ENCODE results near the gene TREM2. TPM values are rescaled to one million over a fixed set of nuclear protein-coding genes. Genes with fewer than 3 reads are reported as not detected.

The TREM2 gene
- total RNA-seq, 1 experiment from 2014 or later, result not detected

GRCh38 chr6:41163419-41163717 is 452 bp upstream of the TREM2 start:
- in situ Hi-C loops (cut with HindIII; ENCODE audit: low pct_unique_long_range_greater_than_20kb, low sequenced_read_pairs), result no loop called here
- DNase-seq (ENCODE audit: low read depth, low spot score), result no peak

DNA sequence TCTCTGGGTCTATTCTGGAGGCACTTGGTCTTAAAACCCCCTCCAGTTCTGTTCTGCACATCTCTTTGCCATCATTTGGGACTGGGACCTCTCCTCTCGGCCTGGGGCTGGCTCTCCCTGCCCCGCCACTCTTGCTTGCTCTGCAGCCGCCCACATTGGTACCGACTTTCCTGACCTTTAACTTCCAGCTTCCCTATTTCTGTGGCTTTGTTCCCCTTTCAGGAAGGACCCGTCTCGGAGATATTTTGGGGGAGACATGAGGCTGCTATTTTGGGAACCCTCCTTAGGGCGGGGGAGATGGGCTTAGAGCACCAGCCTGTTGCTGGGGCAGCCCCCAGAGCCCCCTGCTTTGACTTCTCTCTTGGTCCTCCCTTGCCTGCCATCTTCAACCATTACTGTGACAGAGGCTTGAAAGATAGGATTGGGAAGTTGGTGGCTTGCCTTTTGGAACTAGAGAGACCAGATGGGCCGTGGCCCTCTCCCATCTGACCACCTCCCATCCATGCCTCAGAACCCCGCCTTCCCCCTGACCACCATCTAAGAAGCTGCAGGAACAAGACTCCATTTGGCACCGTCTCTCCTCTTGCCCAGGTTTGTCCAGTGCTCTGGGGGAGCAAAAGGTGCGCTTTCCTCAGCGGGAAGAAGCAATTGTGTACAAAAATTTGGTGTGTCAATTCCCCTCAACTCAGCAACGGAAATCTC is 914 bp downstream of the TREM2 start:
- in situ Hi-C loops (cut with HindIII; ENCODE audit: low pct_unique_long_range_greater_than_20kb, low sequenced_read_pairs), result no loop called here
- no peak for DNase-seq (ENCODE audit: low read depth, low spot score)

GRCh38 chr6:41161380-41161779 is 1.5 kb downstream of the TREM2 start:
- DNase-seq (ENCODE audit: low read depth, low spot score), result no peak
- in situ Hi-C loops (cut with HindIII; ENCODE audit: low pct_unique_long_range_greater_than_20kb, low sequenced_read_pairs), result no loop called here

- in situ Hi-C loops (cut with HindIII; ENCODE audit: low pct_unique_long_range_greater_than_20kb, low sequenced_read_pairs), result no loop called here
- DNase-seq (ENCODE audit: low read depth, low spot score), result no peak
Measured at GRCh38 chr6:41160933-41161332, 2.0 kb downstream of the TREM2 start.

GRCh38 chr6:41159415-41160082 is 3.4 kb downstream of the TREM2 start:
- DNase-seq (ENCODE audit: low read depth, low spot score), result no peak
- in situ Hi-C loops (cut with HindIII; ENCODE audit: low pct_unique_long_range_greater_than_20kb, low sequenced_read_pairs), result no loop called here

GRCh38 chr6:41157323-41157722 is 5.6 kb downstream of the TREM2 start:
- DNase-seq (ENCODE audit: low read depth, low spot score), result no peak
- in situ Hi-C loops (cut with HindIII; ENCODE audit: low pct_unique_long_range_greater_than_20kb, low sequenced_read_pairs), result no loop called here

- in situ Hi-C loops (cut with HindIII; ENCODE audit: low pct_unique_long_range_greater_than_20kb, low sequenced_read_pairs), result no loop called here
Measured at GRCh38 chr6:41156771-41157170, 6.1 kb downstream of the TREM2 start.

GRCh38 chr6:41156001-41156400 is 6.9 kb downstream of the TREM2 start:
- no peak for DNase-seq (ENCODE audit: low read depth, low spot score)
- in situ Hi-C loops (cut with HindIII; ENCODE audit: low pct_unique_long_range_greater_than_20kb, low sequenced_read_pairs), result no loop called here

More at GRCh38 chr6:41156771-41157170, 6.1 kb downstream of the TREM2 start:
- no peak for DNase-seq (ENCODE audit: low read depth, low spot score)

GRCh38 chr6:41155132-41155805 is 7.6 kb downstream of the TREM2 start:
- no peak for DNase-seq (ENCODE audit: low read depth, low spot score)
- in situ Hi-C loops (cut with HindIII; ENCODE audit: low pct_unique_long_range_greater_than_20kb, low sequenced_read_pairs), result no loop called here

DNA sequence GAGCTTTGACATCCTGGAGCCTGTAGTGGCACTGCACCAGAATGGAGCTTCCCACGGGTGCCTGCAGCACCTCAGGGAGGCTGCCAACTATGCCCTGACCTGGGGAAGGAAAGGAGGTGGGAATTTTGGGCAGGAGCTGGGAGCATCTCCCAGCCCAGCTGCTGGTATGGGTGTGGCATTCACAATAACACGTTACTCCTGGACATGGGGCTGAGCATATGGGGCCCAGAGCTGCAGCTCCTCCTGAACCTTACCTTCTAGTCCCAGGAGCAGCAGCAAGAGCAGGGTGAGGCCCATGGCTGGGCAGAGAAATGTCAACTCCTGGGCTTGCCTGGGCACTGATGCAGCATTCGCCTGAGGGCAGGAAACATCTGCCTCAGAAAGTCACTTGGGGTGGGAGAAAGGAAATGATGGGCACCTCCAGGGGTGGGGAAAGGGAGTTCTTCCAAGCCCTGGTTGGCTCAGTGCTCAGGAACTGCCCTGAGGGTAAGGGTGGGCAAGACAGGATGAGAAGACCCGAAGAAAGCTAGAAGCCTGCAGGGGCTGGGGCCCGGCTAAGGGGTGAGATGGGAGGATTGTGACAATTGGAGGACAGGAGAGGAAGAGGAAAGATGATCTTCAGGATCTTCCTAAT is 8.8 kb downstream of the TREM2 start, which contains the start of gene TREML1:
TSS of gene TREML1 (minus strand) at position 356 of the 634 bp plus-strand sequence. CDS start at position 297, 59 bp downstream.
- DNase-seq (ENCODE audit: low read depth, low spot score), result no peak
- in situ Hi-C loops (cut with HindIII; ENCODE audit: low pct_unique_long_range_greater_than_20kb, low sequenced_read_pairs), result no loop called here

- in situ Hi-C loops (cut with HindIII; ENCODE audit: low pct_unique_long_range_greater_than_20kb, low sequenced_read_pairs), result no loop called here
- DNase-seq (ENCODE audit: low read depth, low spot score), result no peak
Measured at GRCh38 chr6:41153451-41153850, 9.5 kb downstream of the TREM2 start.

DNA sequence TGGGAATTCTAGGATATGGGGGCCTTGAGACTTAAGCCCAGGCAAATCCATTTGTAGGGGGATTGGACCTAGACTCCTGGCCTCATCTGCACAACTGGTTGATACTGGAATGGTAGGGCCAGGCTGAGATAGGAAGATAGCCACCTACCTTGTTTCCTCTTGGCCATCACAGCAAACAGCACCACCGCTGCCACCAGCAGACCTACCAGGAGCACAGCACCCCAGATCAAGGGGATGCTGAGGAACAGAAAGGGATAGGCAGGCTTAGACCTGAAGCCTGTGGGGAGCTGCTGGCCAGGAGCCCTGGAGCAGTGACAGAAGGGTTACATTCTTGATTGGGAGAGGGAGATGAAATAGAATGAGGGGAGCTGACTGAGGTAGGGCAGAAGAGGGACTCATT is 12.2 kb downstream of the TREM2 start:
- DNase-seq (ENCODE audit: low read depth, low spot score), result no peak
- in situ Hi-C loops (cut with HindIII; ENCODE audit: low pct_unique_long_range_greater_than_20kb, low sequenced_read_pairs), result no loop called here

DNA sequence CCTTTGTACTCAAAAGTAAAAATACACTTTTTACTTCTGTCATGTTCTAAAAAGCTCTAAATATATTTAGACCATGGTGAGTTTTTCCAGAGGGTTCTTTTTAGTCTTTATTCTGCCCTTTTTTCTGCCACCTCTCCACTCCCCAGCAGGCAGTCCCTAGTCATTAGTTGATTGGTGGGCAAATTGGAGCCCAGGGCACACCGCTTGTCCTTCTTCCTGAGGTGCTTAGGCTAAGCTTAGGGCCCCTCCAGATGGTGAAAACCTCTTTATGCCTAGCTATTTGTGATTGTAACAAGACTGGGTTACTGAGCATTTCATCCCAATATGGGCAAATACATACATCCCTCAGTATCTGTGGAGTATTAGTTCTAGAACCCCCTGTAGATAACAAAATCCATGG is 15.0 kb downstream of the TREM2 start:
- DNase-seq (ENCODE audit: low read depth, low spot score), result no peak
- in situ Hi-C loops (cut with HindIII; ENCODE audit: low pct_unique_long_range_greater_than_20kb, low sequenced_read_pairs), result no loop called here

GRCh38 chr6:41136911-41137310 is 26.0 kb downstream of the TREM2 start:
- in situ Hi-C loops (cut with HindIII; ENCODE audit: low pct_unique_long_range_greater_than_20kb, low sequenced_read_pairs), result no loop called here

DNA sequence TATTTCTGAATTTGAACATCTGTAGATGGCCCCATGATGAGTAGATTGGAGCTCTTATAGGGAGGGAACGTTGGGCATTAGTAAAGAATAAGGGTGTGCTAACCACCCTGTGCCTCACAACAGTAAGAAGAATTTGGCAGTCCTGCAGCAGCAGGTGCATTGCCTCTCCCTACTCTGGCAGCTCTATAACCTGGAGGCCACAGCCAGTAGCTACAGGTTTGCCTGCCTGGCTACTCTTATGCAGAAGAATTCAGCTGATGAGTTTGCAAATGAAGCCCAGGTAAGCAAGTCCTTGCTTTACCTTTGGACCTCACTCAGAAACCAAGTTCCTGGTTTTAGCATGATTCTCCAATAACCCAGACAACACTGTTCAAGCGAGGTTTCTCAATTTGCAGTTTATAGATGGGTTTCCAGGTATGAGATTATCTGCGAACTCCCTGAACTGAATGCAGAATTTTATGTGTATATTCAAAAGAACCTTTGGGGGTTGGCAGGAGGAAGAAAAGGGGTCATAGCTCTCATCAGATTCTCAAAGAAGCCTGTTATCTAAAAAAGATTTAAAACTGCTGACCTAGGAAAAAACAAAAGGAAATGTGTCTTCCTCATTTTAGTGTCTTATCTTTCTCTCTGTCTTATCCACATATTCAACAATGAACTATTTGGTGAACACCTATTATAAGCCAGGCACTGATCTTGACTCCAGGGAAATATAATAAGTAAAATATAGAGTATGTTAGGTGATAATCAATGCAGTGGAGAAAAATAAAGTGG is 27.7 kb downstream of the TREM2 start:
- no peak for DNase-seq (ENCODE audit: low read depth, low spot score)
- in situ Hi-C loops (cut with HindIII; ENCODE audit: low pct_unique_long_range_greater_than_20kb, low sequenced_read_pairs), result no loop called here

More at GRCh38 chr6:41136911-41137310, 26.0 kb downstream of the TREM2 start:
- no peak for DNase-seq (ENCODE audit: low read depth, low spot score)

DNA sequence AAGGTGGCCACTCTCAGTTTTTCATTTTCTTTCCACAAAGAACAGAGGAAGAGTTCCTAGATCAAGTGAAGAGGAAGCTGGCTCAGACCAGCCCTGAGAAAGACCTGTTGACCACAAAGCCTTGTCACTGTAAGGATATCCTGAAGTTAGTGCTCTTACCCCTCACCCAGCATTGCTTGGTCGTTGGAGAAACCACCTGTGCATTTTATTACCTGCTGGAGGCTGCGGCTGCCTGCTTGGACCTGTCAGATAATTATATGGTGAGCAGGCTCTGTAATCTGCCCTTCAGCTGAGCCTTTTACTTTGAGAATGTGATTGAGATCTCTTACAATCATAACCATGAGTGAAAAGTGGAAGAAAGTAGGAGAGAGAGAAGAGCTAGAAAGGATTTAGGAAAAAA is 30.7 kb downstream of the TREM2 start:
- in situ Hi-C loops (cut with HindIII; ENCODE audit: low pct_unique_long_range_greater_than_20kb, low sequenced_read_pairs), result no loop called here
- DNase-seq (ENCODE audit: low read depth, low spot score), result no peak

GRCh38 chr6:41125282-41125681 is 37.6 kb downstream of the TREM2 start:
- DNase-seq (ENCODE audit: low read depth, low spot score), result no peak
- in situ Hi-C loops (cut with HindIII; ENCODE audit: low pct_unique_long_range_greater_than_20kb, low sequenced_read_pairs), result no loop called here

GRCh38 chr6:41122918-41123317 is 40.0 kb downstream of the TREM2 start:
- no peak for DNase-seq (ENCODE audit: low read depth, low spot score)
- in situ Hi-C loops (cut with HindIII; ENCODE audit: low pct_unique_long_range_greater_than_20kb, low sequenced_read_pairs), result no loop called here

Data from SK-MEL-5 (cell line).